CD1c-positive myeloid dendritic cell (primary cell): ENCODE measurements around the gene TTC32.

Source experiments
- DNase-seq: peaks from one replicate; pipeline ENCODE4 v3.0.0-alpha.2; 2016; ENCODE audit errors: extremely low spot score

TTC32 gene

GRCh38 chr2:19850056-19851050 is 51.4 kb downstream of the TTC32 start:
- no peak for DNase-seq

GRCh38 chr2:19848952-19849351 is 52.8 kb downstream of the TTC32 start:
- no peak for DNase-seq

GRCh38 chr2:19848029-19848750 is 53.6 kb downstream of the TTC32 start:
- no peak for DNase-seq

GRCh38 chr2:19847486-19847885 is 54.3 kb downstream of the TTC32 start:
- no peak for DNase-seq
